Measurements from ENCODE around the gene GRAMD1A.

GRAMD1A gene

DNA sequence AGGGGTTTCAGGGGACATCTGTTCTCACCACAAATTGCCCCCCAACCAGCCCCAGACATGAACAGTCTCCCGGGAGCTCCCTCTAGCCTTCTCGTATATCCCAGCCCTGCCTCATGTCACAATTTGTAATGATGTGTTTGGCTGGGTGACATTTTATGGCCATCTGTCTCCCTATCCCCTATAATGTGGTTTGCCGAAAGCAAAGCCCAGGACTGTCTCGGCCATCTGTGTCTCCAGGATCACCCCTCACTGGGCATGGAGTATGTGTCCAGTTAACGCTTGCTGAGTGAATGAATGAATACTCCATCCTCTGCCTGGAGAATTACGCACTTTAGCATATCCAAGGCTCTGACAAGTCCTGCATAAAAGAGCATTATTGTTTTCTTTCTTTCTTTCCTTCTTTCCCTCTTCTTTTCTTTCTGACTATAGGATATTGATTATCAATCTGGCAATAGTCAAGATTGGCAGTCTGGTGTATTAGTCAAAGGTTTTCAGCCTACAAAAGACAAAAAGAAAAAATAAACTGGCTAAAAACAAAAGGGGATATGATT, 56.5 kb downstream of the GRAMD1A start:
- no peak for DNase-seq

GRCh38 chr19:35058370-35058769, 58.2 kb downstream of the GRAMD1A start:
- DNase-seq: no peak

- DNase-seq: no peak
Measured at GRCh38 chr19:35059006-35059798, 59.1 kb downstream of the GRAMD1A start.

DNA sequence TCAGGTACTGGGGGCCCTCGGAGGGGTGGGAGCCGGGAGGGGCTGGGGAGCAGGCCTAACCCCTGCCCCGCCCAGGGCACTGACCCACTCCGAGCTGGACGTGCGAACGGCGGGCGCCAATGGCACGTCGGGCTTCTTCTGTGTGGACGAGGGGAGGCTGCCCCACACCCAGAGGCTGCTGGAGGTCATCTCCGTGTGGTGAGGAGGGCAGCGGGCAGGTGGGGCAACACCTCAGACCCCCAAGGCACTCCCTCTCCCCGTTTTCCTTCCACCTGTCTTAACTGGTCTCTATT, 59.6 kb downstream of the GRAMD1A start:
- DNase-seq: no peak

- no peak for DNase-seq
Measured at GRCh38 chr19:35060160-35060855, 60.2 kb downstream of the GRAMD1A start.

DNA sequence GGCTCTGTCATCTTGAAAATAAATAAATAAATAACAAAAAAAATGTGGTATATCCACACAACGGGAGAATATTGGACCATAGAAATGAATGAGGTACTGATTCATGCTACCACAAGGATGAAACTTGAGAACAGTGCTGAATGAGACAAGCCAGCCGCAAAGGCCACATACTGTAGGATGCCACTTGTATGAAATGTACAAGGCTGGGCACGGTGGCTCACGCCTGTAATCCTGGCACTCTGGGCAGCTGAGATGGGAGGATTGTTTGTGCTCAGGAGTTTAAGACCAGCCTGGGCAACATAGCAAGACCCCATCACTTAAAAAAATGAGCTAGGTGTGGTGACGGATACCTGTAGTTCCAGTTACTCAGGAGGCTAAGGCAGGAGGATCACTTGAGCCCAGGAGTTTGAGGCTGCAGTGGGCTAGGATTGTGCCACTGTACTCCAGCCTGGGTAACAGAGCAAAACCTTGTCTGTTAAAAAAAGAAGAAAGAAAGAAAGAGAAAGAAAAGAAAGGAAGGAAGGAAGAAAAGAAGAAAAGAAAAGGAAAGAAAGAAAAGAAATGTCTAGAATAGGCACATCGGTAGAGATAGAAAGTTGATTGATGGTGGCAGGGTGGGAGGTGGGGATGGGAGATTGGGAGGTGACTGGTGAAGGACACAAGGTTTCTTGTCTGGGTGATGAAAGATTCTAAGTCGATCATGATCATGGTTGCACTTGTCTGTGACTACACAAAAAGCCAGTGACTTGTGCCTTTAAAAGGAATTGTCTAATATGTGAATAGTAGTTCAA, 61.7 kb downstream of the GRAMD1A start:
- no peak for DNase-seq

DNA sequence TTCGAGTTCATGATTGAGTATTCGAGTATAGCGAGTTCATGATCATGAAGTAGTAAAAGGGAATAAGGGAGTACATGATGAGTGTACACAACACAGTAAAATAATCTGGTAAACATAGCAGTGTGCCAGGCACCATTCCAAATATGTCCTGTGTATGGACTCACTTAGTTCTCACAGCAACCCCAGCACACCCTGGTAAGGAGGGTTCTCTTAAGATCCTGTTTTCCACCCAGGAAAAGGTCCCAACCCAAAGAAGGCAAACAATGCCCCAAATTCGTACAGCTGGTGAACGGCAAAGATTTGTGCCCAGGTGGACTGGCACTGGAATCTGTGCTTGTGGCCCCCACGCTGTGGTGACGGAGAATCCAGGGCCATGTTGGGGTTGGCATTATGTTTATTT, 62.8 kb downstream of the GRAMD1A start:
- DNase-seq: no peak

GRCh38 chr19:35063940-35064818, 64.1 kb downstream of the GRAMD1A start:
- no peak for DNase-seq

GRCh38 chr19:35065574-35065973, 65.5 kb downstream of the GRAMD1A start:
- no peak for DNase-seq

GRCh38 chr19:35066121-35066520, 66.0 kb downstream of the GRAMD1A start:
- DNase-seq: no peak

GRCh38 chr19:35066691-35067563, 66.8 kb downstream of the GRAMD1A start:
- DNase-seq: peak; percentile 45 to 58

- no peak for DNase-seq
Measured at GRCh38 chr19:35068941-35069634, 69.0 kb downstream of the GRAMD1A start.

- DNase-seq: no peak
Measured at GRCh38 chr19:35069696-35070095, 69.6 kb downstream of the GRAMD1A start.

GRCh38 chr19:35070471-35070870, 70.3 kb downstream of the GRAMD1A start:
- DNase-seq: no peak

GRCh38 chr19:35073516-35073915, 73.4 kb downstream of the GRAMD1A start:
- no peak for DNase-seq

GRCh38 chr19:35073941-35074340, 73.8 kb downstream of the GRAMD1A start:
- DNase-seq: no peak

DNA sequence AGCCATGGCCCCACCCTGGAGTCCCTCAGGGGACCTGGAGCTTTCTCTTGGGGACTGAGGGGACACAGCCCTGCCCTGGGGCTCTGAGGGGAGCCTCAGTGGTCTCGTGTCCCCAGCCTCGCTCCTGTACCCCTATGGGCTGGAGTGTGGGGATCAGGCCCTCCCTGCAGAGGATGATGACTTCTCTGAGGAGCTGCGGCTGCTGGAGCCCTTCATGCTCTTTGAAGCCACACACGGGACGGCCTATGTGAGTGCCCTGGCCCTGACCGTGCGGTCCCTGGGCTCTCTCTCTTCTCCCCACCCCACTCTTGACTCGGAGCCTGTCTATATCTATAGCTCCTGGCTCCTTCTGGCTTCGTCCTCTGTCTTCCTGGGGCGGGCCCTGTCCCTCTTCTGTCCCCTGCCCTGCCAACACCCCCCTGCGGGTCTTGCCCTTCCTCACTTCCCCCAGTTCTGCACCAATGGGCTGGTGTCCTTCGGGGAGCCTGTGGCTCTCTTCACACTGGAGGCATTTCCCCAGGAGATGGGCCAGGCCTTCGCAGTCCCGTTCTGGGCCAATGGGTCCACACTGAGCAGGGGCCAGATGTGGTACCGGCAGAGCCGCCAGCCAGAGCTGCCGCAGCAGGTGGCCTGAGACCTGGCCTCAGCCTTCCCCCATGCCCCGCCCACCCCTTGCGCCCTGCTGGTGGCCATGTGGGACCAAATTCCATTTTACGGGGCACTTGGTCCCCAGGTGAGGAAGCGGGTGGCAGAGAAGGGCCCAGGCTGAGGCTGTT, 74.5 kb downstream of the GRAMD1A start:
- no peak for DNase-seq

- no peak for DNase-seq
Measured at GRCh38 chr19:35075202-35076025, 75.3 kb downstream of the GRAMD1A start.

DNA sequence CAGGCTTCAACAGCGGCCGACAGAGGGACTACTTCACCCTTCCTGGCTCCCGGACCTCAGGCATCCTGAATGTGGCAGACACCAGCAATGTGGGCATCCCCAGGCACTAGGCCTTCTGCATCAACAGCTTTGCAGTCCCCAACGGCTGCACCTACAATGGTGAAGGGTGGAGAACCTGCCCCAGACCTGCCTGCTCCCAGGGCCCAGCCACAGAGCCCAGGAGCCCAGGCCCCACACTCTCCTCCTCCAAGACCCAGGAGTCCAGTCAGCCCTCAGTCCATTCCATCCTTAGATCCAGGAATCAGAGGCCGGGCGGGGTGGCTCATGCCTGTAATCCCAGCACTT, 75.9 kb downstream of the GRAMD1A start:
- DNase-seq: no peak
